IMR-90 (cell line): ENCODE results near the gene PLA2G15. TPM values are rescaled to one million over a fixed set of nuclear protein-coding genes. Genes with fewer than 3 reads are reported as not detected.

ENCODE experiments used
- ATAC-seq: fragments of 200-7000 bp; cut with Tn5 transposase; 2 replicates; pipeline ENCODE4 v1.9.1; 2020; ENCODE audit warnings: low read depth, mild to moderate bottlenecking, moderate library complexity
- BruUV-seq: library from RNA; stranded (reverse); fragments of 400-500 nt; replicated peaks from 2 replicates; lab custom pipeline; 2021; lab: Mats Ljungman, UMichigan
- CTCF ChIA-PET: fragments of 300-600 bp; formaldehyde crosslinking; extraction: SDS; loops from one replicate; lab custom pipeline; 2021; ENCODE audit warnings: antibody characterized with exemption; lab: Yijun Ruan, JAX
- POLR2A ChIA-PET: fragments of 300-600 bp; sonication (Branson Sonifier 250); formaldehyde crosslinking; loops from one replicate; lab custom pipeline; 2022; ENCODE audit warnings: antibody characterized with exemption; ENCODE audit not compliant: unreplicated experiment; lab: Charles Lee
- DNase-seq: peaks from one replicate; pipeline ENCODE4 v3.0.0; 2013
- H2AFZ ChIP-seq: replicated peaks from 2 replicates; pipeline ENCODE3; 2013; ENCODE audit warnings: low read length, mild to moderate bottlenecking; ENCODE audit not compliant: poor library complexity
- H2AK5ac ChIP-seq: 2 replicates; pipeline ENCODE4 v1.6.1; 2013; ENCODE audit warnings: low read depth, low read length, inconsistent platforms
- H2AK9ac ChIP-seq: replicated peaks from 2 replicates; pipeline ENCODE3; 2013; ENCODE audit warnings: mild to moderate bottlenecking, low read depth, low read length, moderate library complexity; ENCODE audit not compliant: poor library complexity
- H2BK120ac ChIP-seq: 2 replicates; pipeline ENCODE4 v1.6.1; 2013; ENCODE audit warnings: low read depth, low read length, inconsistent platforms
- H2BK15ac ChIP-seq: 3 replicates; pipeline ENCODE4 v1.6.1; 2013; ENCODE audit warnings: low read depth, low read length, inconsistent platforms
- H2BK20ac ChIP-seq: 2 replicates; pipeline ENCODE4 v1.6.1; 2013; ENCODE audit warnings: low read depth, mild to moderate bottlenecking, inconsistent platforms, low read length, moderate library complexity
- H2BK5ac ChIP-seq: 2 replicates; pipeline ENCODE4 v1.6.1; 2013; ENCODE audit warnings: mild to moderate bottlenecking, low read depth, low read length, inconsistent platforms; ENCODE audit not compliant: poor library complexity, severe bottlenecking
- H3K14ac ChIP-seq: replicated peaks from 2 replicates; pipeline ENCODE4 v1.6.1; 2013; ENCODE audit warnings: low read depth, low read length, inconsistent platforms
- H3K18ac ChIP-seq: 2 replicates; pipeline ENCODE4 v1.6.1; 2013; ENCODE audit warnings: low read depth, low read length, control low read depth
- H3K23ac ChIP-seq: 2 replicates; pipeline ENCODE4 v1.6.1; 2013; ENCODE audit warnings: low read depth, low read length, inconsistent platforms
- H3K27ac ChIP-seq: 2 replicates; pipeline ENCODE4 v1.5.1; 2013; ENCODE audit warnings: mild to moderate bottlenecking, control low read depth, low read length; ENCODE audit not compliant: insufficient read depth
- H3K27me3 ChIP-seq: 2 replicates; pipeline ENCODE4 v1.6.1; 2013; ENCODE audit warnings: low read length; ENCODE audit not compliant: control insufficient read depth, insufficient read depth
- H3K36me3 ChIP-seq: 2 replicates; pipeline ENCODE4 v1.6.1; 2013; ENCODE audit warnings: low read length, mixed read lengths; ENCODE audit not compliant: control insufficient read depth, insufficient read depth
- H3K4ac ChIP-seq: 2 replicates; pipeline ENCODE4 v1.6.1; 2013; ENCODE audit warnings: low read depth, low read length, inconsistent platforms
- H3K4me1 ChIP-seq: 2 replicates; pipeline ENCODE4 v1.6.1; 2013; ENCODE audit warnings: low read length, mixed read lengths; ENCODE audit not compliant: control insufficient read depth, insufficient read depth
- H3K4me2 ChIP-seq: 2 replicates; pipeline ENCODE4 v1.6.1; 2013; ENCODE audit warnings: low read depth, mild to moderate bottlenecking, control low read depth, low read length, moderate library complexity
- H3K4me3 ChIP-seq: 2 replicates; pipeline ENCODE4 v1.5.1; 2013; ENCODE audit warnings: low read depth, mild to moderate bottlenecking, control low read depth, low read length, moderate library complexity; ENCODE audit not compliant: insufficient read depth
- H3K56ac ChIP-seq: 2 replicates; pipeline ENCODE4 v1.6.1; 2013; ENCODE audit warnings: low read length, inconsistent platforms; ENCODE audit not compliant: insufficient read depth; ENCODE audit errors: extremely low read depth
- H3K79me1 ChIP-seq, 2 experiments: 2 replicates each; pipeline ENCODE4 v1.6.1; 2013; ENCODE audit warnings: low read length in 2 of 2, inconsistent platforms in 1 of 2, low read depth in 1 of 2
- H3K9ac ChIP-seq: 2 replicates; pipeline ENCODE4 v1.6.1; 2013; ENCODE audit warnings: low read depth, low read length, control low read depth
- H3K9me1 ChIP-seq: 2 replicates; pipeline ENCODE4 v1.6.1; 2013; ENCODE audit warnings: low read length, inconsistent platforms; ENCODE audit not compliant: insufficient read depth
- H3K9me3 ChIP-seq: 2 replicates; pipeline ENCODE4 v1.6.1; 2013; ENCODE audit warnings: low read length; ENCODE audit not compliant: control insufficient read depth, insufficient read depth
- H4K20me1 ChIP-seq: 2 replicates; pipeline ENCODE4 v1.6.1; 2013; ENCODE audit warnings: low read length, inconsistent platforms; ENCODE audit not compliant: insufficient read depth
- H4K5ac ChIP-seq: 2 replicates; pipeline ENCODE4 v1.6.1; 2013; ENCODE audit warnings: mild to moderate bottlenecking, low read depth, low read length, control low read depth
- H4K8ac ChIP-seq, 2 experiments: 2 replicates each; pipeline ENCODE4 v1.6.1; 2013; ENCODE audit warnings: low read depth in 2 of 2, low read length in 2 of 2, control low read depth in 1 of 2, inconsistent platforms in 1 of 2
- H4K91ac ChIP-seq: 2 replicates; pipeline ENCODE4 v1.6.1; 2013; ENCODE audit warnings: low read depth, low read length, inconsistent platforms; ENCODE audit not compliant: insufficient read depth
- BHLHE40 ChIP-seq: fragments of 150-350 bp; IDR thresholded peaks from 2 replicates; pipeline ENCODE4 v1.6.1; 2016; ENCODE audit warnings: mild to moderate bottlenecking, low read depth, low read length
- CEBPB ChIP-seq: IDR thresholded peaks from 2 replicates; pipeline ENCODE4 v1.6.1; 2012; ENCODE audit warnings: low read depth, low read length, improper control_type of control experiment
- CHD1 ChIP-seq: IDR thresholded peaks from 2 replicates; pipeline ENCODE4 v1.6.1; 2012; ENCODE audit warnings: low read depth, low read length, improper control_type of control experiment
- FOS ChIP-seq: fragments of 150-350 bp; IDR thresholded peaks from 2 replicates; pipeline ENCODE4 v1.6.1; 2016; ENCODE audit warnings: low read depth, low read length
- MAZ ChIP-seq: IDR thresholded peaks from 2 replicates; pipeline ENCODE4 v1.6.1; 2012; ENCODE audit warnings: low read depth, mild to moderate bottlenecking, low read length, improper control_type of control experiment, moderate library complexity, borderline replicate concordance
- MXI1 ChIP-seq: IDR thresholded peaks from 2 replicates; pipeline ENCODE4 v1.6.1; 2012; ENCODE audit warnings: low read depth, mild to moderate bottlenecking, low read length, moderate library complexity, borderline replicate concordance
- NFE2L2 ChIP-seq: fragments of 150-350 bp; IDR thresholded peaks from 2 replicates; pipeline ENCODE4 v1.6.1; 2016; ENCODE audit warnings: low read depth, mild to moderate bottlenecking, low read length
- POLR2A ChIP-seq: IDR thresholded peaks from 2 replicates; pipeline ENCODE4 v1.6.1; 2012; ENCODE audit warnings: mild to moderate bottlenecking, low read depth, low read length
- RAD21 ChIP-seq: IDR thresholded peaks from 2 replicates; pipeline ENCODE4 v1.6.1; 2012; ENCODE audit warnings: low read length, improper control_type of control experiment
- RCOR1 ChIP-seq: IDR thresholded peaks from 2 replicates; pipeline ENCODE4 v1.6.1; 2012; ENCODE audit warnings: mild to moderate bottlenecking, low read length, improper control_type of control experiment; ENCODE audit not compliant: insufficient replicate concordance
- RFX5 ChIP-seq: IDR thresholded peaks from 2 replicates; pipeline ENCODE4 v1.8.0; 2012; ENCODE audit warnings: low read depth, mild to moderate bottlenecking, low read length, moderate library complexity
- SMC3 ChIP-seq: fragments of 150-350 bp; IDR thresholded peaks from 2 replicates; pipeline ENCODE4 v1.6.1; 2016; ENCODE audit warnings: low read depth, mild to moderate bottlenecking, antibody characterized with exemption, low read length, moderate library complexity
- WGBS, 2 experiments: methylation state at CpG; one replicate each; pipeline versions ENCODE4 v1.1.5 to v1.1.7; 2013; ENCODE audit warnings: missing lambda C conversion rate in 2 of 2; ENCODE audit not compliant: insufficient read length in 1 of 2; ENCODE audit errors: extremely low coverage in 2 of 2; 5-methylcytosine and 5-hydroxymethylcytosine counted together
- dilution Hi-C: fragments of 300-500 bp; cut with HindIII; formaldehyde crosslinking; loops from one replicate; pipeline ENCODE4 v1.14.3; 2018; ENCODE audit warnings: low sequenced_read_pairs; ENCODE audit not compliant: unreplicated experiment
- in situ Hi-C: fragments of 300-500 bp; cut with MboI; formaldehyde crosslinking; loops from 3 replicates; pipeline ENCODE4 v1.14.3; 2019; ENCODE audit warnings: low sequenced_read_pairs, inconsistent platforms, mixed read lengths
- intact Hi-C: fragments of 100-400 bp; cut with micrococcal nuclease; formaldehyde crosslinking; loops from 2 replicates; pipeline ENCODE4 v1.10.0; 2022
- polyA plus RNA-seq, 3 experiments: library from polyadenylated mRNA; depleted of rRNA; stranded (reverse); fragments of >200 nt; gene quantifications; 2 replicates each; pipeline ENCODE4 v1.2.3, GENCODE V29; 2012; ENCODE audit warnings: low replicate concordance in 1 of 3
- total RNA-seq: library from RNA; depleted of rRNA; stranded (reverse); fragments of >200 nt; gene quantifications from 2 replicates; pipeline ENCODE4 v1.2.3, GENCODE V29; 2012
- TF ChIP-seq, protein P1 (sequence below): conservative IDR thresholded peaks from 2 replicates; pipeline ENCODE4 v1.5.1; 2012; ENCODE audit warnings: mild to moderate bottlenecking, low read depth, low read length, improper control_type of control experiment
- TF ChIP-seq, protein P2 (sequence below): fragments of 150-350 bp; IDR thresholded peaks from 2 replicates; pipeline ENCODE4 v1.6.1; 2016; ENCODE audit warnings: low read depth, mild to moderate bottlenecking, low read length, moderate library complexity, borderline replicate concordance
- TF ChIP-seq, protein P3 (sequence below): fragments of 150-350 bp; IDR thresholded peaks from 2 replicates; pipeline ENCODE4 v1.6.1; 2017; ENCODE audit warnings: mild to moderate bottlenecking, antibody characterized with exemption, low read length, low read depth

Gene PLA2G15
- total and polyA plus RNA-seq, 2 of the 4 experiments (the other 2 are of a cell fraction): 19.5 to 31.7 TPM

DNA sequence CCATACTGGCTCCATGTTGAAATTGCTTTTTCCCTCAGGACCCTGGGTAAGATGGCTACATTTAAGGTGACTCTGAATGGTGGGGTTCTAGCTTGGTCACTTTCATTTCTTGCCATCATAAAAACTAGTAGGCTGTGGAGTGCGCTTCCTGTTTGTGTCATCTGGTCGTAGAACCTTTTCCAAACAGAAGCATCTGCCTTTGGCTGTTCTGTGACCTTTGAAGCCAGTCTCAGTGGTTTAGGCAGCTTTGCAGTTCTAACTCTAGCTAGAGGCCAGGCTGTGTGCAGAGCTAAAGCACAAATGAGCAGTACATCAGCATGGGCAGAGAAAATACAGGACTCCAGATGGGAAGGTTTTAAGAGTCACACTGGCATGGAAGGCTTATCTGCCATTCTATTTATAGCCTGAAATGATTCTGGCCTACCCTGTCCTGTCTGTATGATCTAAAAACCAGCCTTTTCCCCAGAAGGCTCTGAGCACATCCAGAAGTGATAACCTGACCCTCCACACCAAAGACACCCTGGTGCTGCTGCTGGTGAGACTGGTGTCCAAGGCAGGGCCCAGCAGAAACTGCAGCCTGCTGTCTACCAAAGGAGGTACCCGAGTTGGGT is 17.9 kb upstream of the PLA2G15 start:
- no peak overlapping the region for H2BK5ac ChIP-seq
- H2AK9ac ChIP-seq: no peak overlapping the region
- H4K20me1 ChIP-seq: 0 out of 2 replicates have a peak, but pooled peaks cover 3% of the 10 kb centered on the region
- intact Hi-C loops (loop anchor here (10.0 kb wide), 1 partner anchor 262 kb away; the partner anchor contains the start of gene SLC12A4), dilution Hi-C loops (no loop called here), in situ Hi-C loops (loop anchor here (10.0 kb wide), 2 partner anchors 132 to 242 kb away; partner anchors contain the start of gene DPEP3)
- H3K9ac ChIP-seq: no peak overlapping the region
- DNase-seq: no peak
- H2BK120ac ChIP-seq: no peak overlapping the region
- no peak overlapping the region for H3K27ac ChIP-seq
- no peak overlapping the region for H3K56ac ChIP-seq
- peaks cover 6% of the 10 kb centered on the region for H3K36me3 ChIP-seq
- H4K5ac ChIP-seq: no peak overlapping the region
- H3K27me3 ChIP-seq: no peaks in the 10 kb centered on the region
- H3K79me1 ChIP-seq: peaks cover 0 to 3% of the 10 kb centered on the region in 2 experiments; a peak in 1 of 4 replicates
- peaks cover 2% of the 10 kb centered on the region for H3K4me1 ChIP-seq
- no CpG with 5 or more reads among the region's 3 CpGs for WGBS, 2 experiments
- no peak overlapping the region for H3K18ac ChIP-seq
- no TSS peak for BruUV-seq
- no peak for ATAC-seq
- no peak overlapping the region for H2BK15ac ChIP-seq
- no peak overlapping the region for H3K23ac ChIP-seq
- no peaks in the 10 kb centered on the region for H3K9me3 ChIP-seq
- H2AFZ ChIP-seq: no peak overlapping the region
- H3K4me3 ChIP-seq: no peak overlapping the region
- no peak overlapping the region for H4K8ac ChIP-seq
- no peak overlapping the region for H4K91ac ChIP-seq
- H3K4me2 ChIP-seq: no peak overlapping the region
- POLR2A ChIA-PET: no interaction called here
- H3K9me1 ChIP-seq: no peaks in the 10 kb centered on the region
- no peak overlapping the region for H2BK20ac ChIP-seq
- CTCF ChIA-PET: interaction anchor here (0.9 to 1.7 kb wide), 2 partner anchors 61 to 134 kb away, joined by 3 to 8 read pairs; no protein-coding TSS in a partner anchor
- H3K14ac ChIP-seq: peak overlapping the region; percentile 18; the same call in 1 of the 2 replicates
- H2AK5ac ChIP-seq: no peak overlapping the region
- no peak overlapping the region for H3K4ac ChIP-seq
- TF ChIP-seq CEBPB (no peak), FOS (no peak), POLR2A (no peak), SMC3 (no peak), NFE2L2 (no peak), BHLHE40 (no peak), MAZ (no peak), RFX5 (no peak), CHD1 (no peak), MXI1 (no peak), RCOR1 (no peak), RAD21 (no peak)
- TF ChIP-seq, protein P1, sequence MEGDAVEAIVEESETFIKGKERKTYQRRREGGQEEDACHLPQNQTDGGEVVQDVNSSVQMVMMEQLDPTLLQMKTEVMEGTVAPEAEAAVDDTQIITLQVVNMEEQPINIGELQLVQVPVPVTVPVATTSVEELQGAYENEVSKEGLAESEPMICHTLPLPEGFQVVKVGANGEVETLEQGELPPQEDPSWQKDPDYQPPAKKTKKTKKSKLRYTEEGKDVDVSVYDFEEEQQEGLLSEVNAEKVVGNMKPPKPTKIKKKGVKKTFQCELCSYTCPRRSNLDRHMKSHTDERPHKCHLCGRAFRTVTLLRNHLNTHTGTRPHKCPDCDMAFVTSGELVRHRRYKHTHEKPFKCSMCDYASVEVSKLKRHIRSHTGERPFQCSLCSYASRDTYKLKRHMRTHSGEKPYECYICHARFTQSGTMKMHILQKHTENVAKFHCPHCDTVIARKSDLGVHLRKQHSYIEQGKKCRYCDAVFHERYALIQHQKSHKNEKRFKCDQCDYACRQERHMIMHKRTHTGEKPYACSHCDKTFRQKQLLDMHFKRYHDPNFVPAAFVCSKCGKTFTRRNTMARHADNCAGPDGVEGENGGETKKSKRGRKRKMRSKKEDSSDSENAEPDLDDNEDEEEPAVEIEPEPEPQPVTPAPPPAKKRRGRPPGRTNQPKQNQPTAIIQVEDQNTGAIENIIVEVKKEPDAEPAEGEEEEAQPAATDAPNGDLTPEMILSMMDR: no peak
- TF ChIP-seq, protein P2, sequence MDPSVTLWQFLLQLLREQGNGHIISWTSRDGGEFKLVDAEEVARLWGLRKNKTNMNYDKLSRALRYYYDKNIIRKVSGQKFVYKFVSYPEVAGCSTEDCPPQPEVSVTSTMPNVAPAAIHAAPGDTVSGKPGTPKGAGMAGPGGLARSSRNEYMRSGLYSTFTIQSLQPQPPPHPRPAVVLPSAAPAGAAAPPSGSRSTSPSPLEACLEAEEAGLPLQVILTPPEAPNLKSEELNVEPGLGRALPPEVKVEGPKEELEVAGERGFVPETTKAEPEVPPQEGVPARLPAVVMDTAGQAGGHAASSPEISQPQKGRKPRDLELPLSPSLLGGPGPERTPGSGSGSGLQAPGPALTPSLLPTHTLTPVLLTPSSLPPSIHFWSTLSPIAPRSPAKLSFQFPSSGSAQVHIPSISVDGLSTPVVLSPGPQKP: no peak
- TF ChIP-seq, protein P3, sequence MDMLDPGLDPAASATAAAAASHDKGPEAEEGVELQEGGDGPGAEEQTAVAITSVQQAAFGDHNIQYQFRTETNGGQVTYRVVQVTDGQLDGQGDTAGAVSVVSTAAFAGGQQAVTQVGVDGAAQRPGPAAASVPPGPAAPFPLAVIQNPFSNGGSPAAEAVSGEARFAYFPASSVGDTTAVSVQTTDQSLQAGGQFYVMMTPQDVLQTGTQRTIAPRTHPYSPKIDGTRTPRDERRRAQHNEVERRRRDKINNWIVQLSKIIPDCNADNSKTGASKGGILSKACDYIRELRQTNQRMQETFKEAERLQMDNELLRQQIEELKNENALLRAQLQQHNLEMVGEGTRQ: no peak
